Central memory CD4-positive, alpha-beta T cell (primary cell): ENCODE results near the gene SMIM44.
"Not testable (repeated sequence)": the region's sequence is repeated elsewhere in the genome, so short reads cannot be mapped to it uniquely, and the experiment has no call there.

Experiments
- DNase-seq: peaks from one replicate; pipeline ENCODE4 v3.0.0; 2022

SMIM44 gene

GRCh38 chr19:3456925-3457527, 26.2 kb downstream of the SMIM44 start:
- DNase-seq: no peak

- no peak for DNase-seq
Observed at GRCh38 chr19:3455960-3456601, 27.2 kb downstream of the SMIM44 start.

- DNase-seq: no peak
Observed at GRCh38 chr19:3455393-3455955, 27.8 kb downstream of the SMIM44 start.

GRCh38 chr19:3454656-3455392, 28.4 kb downstream of the SMIM44 start:
- no peak for DNase-seq

- no peak for DNase-seq
Observed at GRCh38 chr19:3453840-3454239, 29.4 kb downstream of the SMIM44 start.

GRCh38 chr19:3452942-3453214, 30.4 kb downstream of the SMIM44 start:
- DNase-seq: not testable (repeated sequence)

- no peak for DNase-seq
Observed at GRCh38 chr19:3452171-3452941, 30.9 kb downstream of the SMIM44 start.

GRCh38 chr19:3451451-3451866, 31.8 kb downstream of the SMIM44 start:
- DNase-seq: no peak

GRCh38 chr19:3450796-3451411, 32.3 kb downstream of the SMIM44 start:
- DNase-seq: no peak

- DNase-seq: no peak
Observed at GRCh38 chr19:3448616-3449334, 34.5 kb downstream of the SMIM44 start.

- DNase-seq: not testable (repeated sequence)
Observed at GRCh38 chr19:3446657-3447056, 36.6 kb downstream of the SMIM44 start.

- no peak for DNase-seq
Observed at GRCh38 chr19:3444695-3445234, 38.5 kb downstream of the SMIM44 start.

- no peak for DNase-seq
Observed at GRCh38 chr19:3443840-3444694, 39.2 kb downstream of the SMIM44 start.

GRCh38 chr19:3442487-3443071, 40.7 kb downstream of the SMIM44 start:
- no peak for DNase-seq

GRCh38 chr19:3441986-3442329, 41.3 kb downstream of the SMIM44 start:
- DNase-seq: no peak

- DNase-seq: no peak
Observed at GRCh38 chr19:3441089-3441985, 41.9 kb downstream of the SMIM44 start.

GRCh38 chr19:3440082-3440481, 43.2 kb downstream of the SMIM44 start:
- peak; percentile 36 for DNase-seq

GRCh38 chr19:3434630-3435553, 48.3 kb downstream of the SMIM44 start:
- DNase-seq: peak; percentile 93
